K562 (cell line): Measurements from ENCODE around the gene RAMP2. TPM values are rescaled to one million over a fixed set of nuclear protein-coding genes. Genes with fewer than 3 reads are reported as not detected.
A peak's percentile ranks its signal among the peaks of the same experiment; 100 is the strongest.

Experiments used
- ATAC-seq: fragments of 200-7000 bp; cut with Tn5 transposase; 3 replicates; pipeline ENCODE4 v1.9.1; 2020; ENCODE audit warnings: moderate library complexity
- BruUV-seq: library from RNA; stranded (reverse); fragments of 400-500 nt; replicated peaks from 2 replicates; lab custom pipeline; 2021; lab: Mats Ljungman, UMichigan
- CTCF ChIA-PET: fragments of 300-600 bp; formaldehyde crosslinking; extraction: SDS; loops from one replicate; lab custom pipeline; 2021; ENCODE audit warnings: low intra/inter-chr PET ratio; lab: Yijun Ruan, JAX
- POLR2A ChIA-PET: fragments of 300-600, 350-650 bp; sonication (Branson Sonifier 250); formaldehyde crosslinking; extraction: SDS; loops from one replicate; lab custom pipeline; 2021; ENCODE audit warnings: antibody characterized with exemption, inconsistent platforms; lab: Yijun Ruan, JAX
- DNase-seq, 4 experiments: peaks; one replicate each; pipeline versions ENCODE4 v3.0.0 to v3.0.0-alpha.2; 2011 to 2018; ENCODE audit warnings: low spot score in 3 of 4, mixed read lengths in 3 of 4; ENCODE audit errors: extremely low read depth in 1 of 4
- FAIRE-seq: peaks from 2 replicates; lab custom pipeline; 2011; peaks lifted over from hg19 to GRCh38; lab: Jason Lieb, UNC
- H2AFZ ChIP-seq: 2 replicates; pipeline ENCODE4 v1.6.0; 2011; ENCODE audit warnings: low read depth, low read length, control low read depth, inconsistent platforms
- H3K27ac ChIP-seq: fragments of 200-600 bp; 3 replicates; pipeline ENCODE4 v1.8.0; 2011; ENCODE audit warnings: low read depth, mild to moderate bottlenecking, control low read depth, inconsistent platforms, low read length, moderate library complexity, mixed read lengths; ENCODE audit errors: extremely low read depth
- H3K27me3 ChIP-seq, 2 experiments: fragments of 300-600 bp in 1 of 2; 2 replicates in 1 of 2; 3 replicates in 1 of 2; pipeline versions ENCODE4 v1.6.0 to v1.8.0; 2011; ENCODE audit warnings: inconsistent platforms in 2 of 2, low read length in 2 of 2, mild to moderate bottlenecking in 1 of 2, mixed read lengths in 1 of 2, moderate library complexity in 1 of 2; ENCODE audit not compliant: control insufficient read depth in 2 of 2, insufficient read depth in 2 of 2
- H3K36me3 ChIP-seq: fragments of 300-600 bp; 3 replicates; pipeline ENCODE4 v1.8.0; 2011; ENCODE audit warnings: mild to moderate bottlenecking, low read length, inconsistent platforms; ENCODE audit not compliant: control insufficient read depth, insufficient read depth
- H3K4me1 ChIP-seq, 2 experiments: fragments of 200-600 bp in 1 of 2; replicated peaks in 1 of 2; 2 replicates in 1 of 2; 3 replicates in 1 of 2; pipeline versions ENCODE4 v1.5.1 to v1.8.0; 2011; ENCODE audit warnings: inconsistent platforms in 2 of 2, low read length in 2 of 2, mild to moderate bottlenecking in 1 of 2, mixed read lengths in 1 of 2, moderate library complexity in 1 of 2; ENCODE audit not compliant: control insufficient read depth in 2 of 2, insufficient read depth in 2 of 2
- H3K4me2 ChIP-seq: 2 replicates; pipeline ENCODE4 v1.6.1; 2011; ENCODE audit warnings: low read length, control low read depth, inconsistent platforms, mixed read lengths; ENCODE audit not compliant: insufficient read depth
- H3K4me3 ChIP-seq: fragments of 200-600 bp; sonication (generic), shearing (Covaris generic); 2 replicates; pipeline ENCODE4 v1.5.1; 2016; ENCODE audit warnings: control low read depth, inconsistent platforms
- H3K79me2 ChIP-seq: fragments of 200-600 bp; 3 replicates; pipeline ENCODE4 v1.8.0; 2011; ENCODE audit warnings: low read length, inconsistent platforms; ENCODE audit not compliant: control insufficient read depth, insufficient read depth
- H3K9ac ChIP-seq, 2 experiments: 2 replicates each; pipeline versions ENCODE4 v1.6.0 to v1.6.1; 2011; ENCODE audit warnings: low read depth in 2 of 2, low read length in 2 of 2, control low read depth in 1 of 2, inconsistent platforms in 1 of 2, mild to moderate bottlenecking in 1 of 2, mixed read lengths in 1 of 2; ENCODE audit not compliant: insufficient read depth in 1 of 2
- H3K9me1 ChIP-seq: one replicate; pipeline ENCODE4 v1.6.0; 2011; ENCODE audit warnings: inconsistent platforms, mild to moderate bottlenecking, low read length, moderate library complexity; ENCODE audit not compliant: control insufficient read depth, insufficient read depth
- H3K9me3 ChIP-seq: replicated peaks from 2 replicates; pipeline ENCODE4 v1.5.1; 2011; ENCODE audit warnings: low read depth, low read length, inconsistent platforms; ENCODE audit not compliant: control insufficient read depth, insufficient read depth
- H4K20me1 ChIP-seq: replicated peaks from 2 replicates; pipeline ENCODE4 v1.6.1; 2011; ENCODE audit warnings: low read length, inconsistent platforms, mixed read lengths; ENCODE audit not compliant: control insufficient read depth, insufficient read depth
- ADNP ChIP-seq: fragments of 200-800 bp; sonication (Bioruptor generic); IDR thresholded peaks from 2 replicates; pipeline ENCODE4 v1.6.1; 2016; ENCODE audit warnings: missing genetic modification characterization, missing compliant biosample characterization
- CBFA2T3 ChIP-seq: fragments of 450-650 bp; IDR thresholded peaks from 2 replicates; pipeline ENCODE4 v1.6.1; 2017
- CCNT2 ChIP-seq: IDR thresholded peaks from 2 replicates; pipeline ENCODE4 v1.6.1; 2011; ENCODE audit warnings: borderline replicate concordance, low read depth, mild to moderate bottlenecking, moderate library complexity, mixed read lengths, low read length; ENCODE audit not compliant: insufficient read length; ENCODE audit errors: extremely low read depth
- CEBPB ChIP-seq: fragments of 450-650 bp; IDR thresholded peaks from 2 replicates; pipeline ENCODE4 v1.6.1; 2016; ENCODE audit warnings: missing genetic modification characterization, missing compliant biosample characterization
- DACH1 ChIP-seq: fragments of 450-650 bp; IDR thresholded peaks from 2 replicates; pipeline ENCODE4 v1.6.1; 2018; ENCODE audit not compliant: partially characterized antibody
- HDAC1 ChIP-seq, 2 experiments: fragments of 450-650 bp; IDR thresholded peaks; 2 replicates each; pipeline ENCODE4 v1.6.1; 2016 to 2017; ENCODE audit warnings: inconsistent platforms in 1 of 2, mild to moderate bottlenecking in 1 of 2, moderate library complexity in 1 of 2
- PHTF2 ChIP-seq: fragments of 250-450 bp; sonication (Bioruptor Pico); IDR thresholded peaks from 2 replicates; pipeline ENCODE4 v1.5.0; 2021; ENCODE audit warnings: mild to moderate bottlenecking
- RCOR1 ChIP-seq, 2 experiments: IDR thresholded peaks; 2 replicates each; pipeline ENCODE4 v1.6.1; 2012; ENCODE audit warnings: low read depth in 2 of 2, low read length in 2 of 2, borderline replicate concordance in 1 of 2, improper control_type of control experiment in 1 of 2
- RFX5 ChIP-seq: IDR thresholded peaks from 2 replicates; pipeline ENCODE4 v1.6.1; 2011; ENCODE audit warnings: low read depth, mild to moderate bottlenecking, improper control_type of control experiment, low read length
- RUNX1 ChIP-seq: sonication (generic); IDR thresholded peaks from 2 replicates; pipeline ENCODE4 v1.6.1; 2016; ENCODE audit warnings: antibody characterized with exemption, low read depth
- SAP30 ChIP-seq: fragments of 200-600 bp; sonication (generic); IDR thresholded peaks from 2 replicates; pipeline ENCODE4 v1.6.1; 2012; ENCODE audit warnings: borderline replicate concordance, low read depth, mild to moderate bottlenecking, moderate library complexity, low read length, control low read depth, inconsistent platforms; ENCODE audit not compliant: insufficient read depth, poor library complexity, severe bottlenecking
- SMAD3 ChIP-seq: fragments of 450-650 bp; formaldehyde crosslinking; conservative IDR thresholded peaks from 2 replicates; pipeline ENCODE4 v1.4.0; 2020; ENCODE audit warnings: mild to moderate bottlenecking
- STAT5A ChIP-seq: IDR thresholded peaks from 2 replicates; pipeline ENCODE4 v1.6.1; 2012; ENCODE audit warnings: low read length, inconsistent platforms, borderline replicate concordance
- ZFP36 ChIP-seq: fragments of 150-350 bp; IDR thresholded peaks from 2 replicates; pipeline ENCODE4 v1.6.1; 2018; ENCODE audit warnings: low read length, low read depth; ENCODE audit not compliant: partially characterized antibody
- ZNF143 ChIP-seq: sonication (generic); formaldehyde crosslinking; IDR thresholded peaks from 2 replicates; pipeline ENCODE4 v1.9.0; 2022; ENCODE audit warnings: mild to moderate bottlenecking, missing genetic modification reagents
- ZNF384 ChIP-seq: IDR thresholded peaks from 2 replicates; pipeline ENCODE4 v1.6.1; 2012; ENCODE audit warnings: low read depth, low read length, improper control_type of control experiment
- WGBS: fragments of 100-300 bp; shearing (Covaris generic); methylation state at CpG from one replicate; pipeline ENCODE4 v1.1.6; 2016; ENCODE audit warnings: low coverage, mixed read lengths; ENCODE audit not compliant: insufficient coverage; ENCODE audit errors: missing lambda C conversion rate; 5-methylcytosine and 5-hydroxymethylcytosine counted together
- in situ Hi-C: fragments of 300-500 bp; cut with MboI; formaldehyde crosslinking; loops from 4 replicates; pipeline ENCODE4 v1.15.0; 2018; ENCODE audit warnings: inconsistent platforms, mixed read lengths
- intact Hi-C: fragments of 100-400 bp; cut with micrococcal nuclease; formaldehyde crosslinking; loops from 2 replicates; pipeline ENCODE4 v1.14.2; 2022
- polyA plus RNA-seq, 8 experiments: library from polyadenylated mRNA; depleted of rRNA in 4 of 8; stranded (reverse) in 5 of 8; unstranded in 3 of 8; fragments of >200 nt; fragmentation: Nextera tagmentation in 2 of 8; fragmentation: Illumina TruSeq in 1 of 8; extraction: Ambion mirVana in 2 of 8; extraction: Trizol in 1 of 8; gene quantifications; 2 replicates each; pipeline versions ENCODE4 v1.2.1 to v1.2.3, GENCODE V29; 2011 to 2014; ENCODE audit warnings: inconsistent platforms in 1 of 8, missing spikeins in 1 of 8
- total RNA-seq, 7 experiments: library from RNA; depleted of rRNA in 6 of 7; stranded (reverse); fragments of >200 nt in 6 of 7; fragmentation: Illumina TruSeq in 2 of 7; extraction: Trizol in 2 of 7; gene quantifications; 2 replicates each; pipeline versions ENCODE4 v1.2.1 to v1.2.3, GENCODE V29; 2011 to 2021; ENCODE audit warnings: low replicate concordance in 1 of 7
- TF ChIP-seq, protein P1 (sequence below): fragments of 200-800 bp; sonication (Bioruptor generic); IDR thresholded peaks from 2 replicates; pipeline ENCODE4 v1.6.1; 2017; ENCODE audit warnings: missing genetic modification characterization, missing compliant biosample characterization

The RAMP2 gene
- total and polyA plus RNA-seq, 9 of the 15 experiments (the other 6 are each of a cell fraction or from before 2014, with no cell fraction given) = not detected

DNA sequence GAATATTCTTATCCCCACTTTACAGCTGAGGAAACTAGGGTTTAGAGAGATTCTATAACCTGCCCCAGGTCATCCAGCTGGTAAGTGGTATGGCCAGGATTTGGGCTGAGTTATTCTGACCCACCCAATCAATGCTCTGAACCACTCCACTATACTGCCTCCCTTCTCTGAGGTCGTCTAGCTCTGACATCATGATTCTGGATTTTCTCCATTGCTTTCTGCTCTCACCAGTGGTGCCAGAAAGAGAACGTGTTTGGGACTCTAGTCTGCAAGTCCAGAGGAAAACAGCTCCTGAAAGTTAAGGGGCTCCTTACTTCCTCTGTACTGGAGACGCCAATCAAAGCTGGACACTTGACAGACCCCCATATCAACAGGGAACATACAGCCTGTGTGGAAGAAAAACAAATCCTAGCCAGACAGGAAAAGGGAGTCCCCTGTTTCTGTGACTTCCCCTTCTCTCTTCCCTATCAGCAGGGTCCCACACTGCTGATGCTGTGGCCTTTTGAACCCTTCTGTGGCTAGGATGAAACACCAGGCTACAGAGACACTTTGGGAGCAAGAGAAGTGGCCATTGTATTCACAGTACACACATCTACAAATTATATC lies 10.2 kb upstream of the RAMP2 start (continued):
- no peak for TF ChIP-seq SAP30
- no peak for TF ChIP-seq ZNF143 (CRISPR knock-in tag)
- TF ChIP-seq SMAD3 (CRISPR knock-in tag) = 0 out of 2 replicates have a peak, but pooled peaks have one; percentile 47
- peak; percentile 61 to 99; a peak in 3 of 4 replicates for TF ChIP-seq HDAC1 (IDR thresholded peaks at IDR 0.05)
- TF ChIP-seq RUNX1 = peak; percentile 95
- no peak for TF ChIP-seq DACH1
- TF ChIP-seq, protein P1, sequence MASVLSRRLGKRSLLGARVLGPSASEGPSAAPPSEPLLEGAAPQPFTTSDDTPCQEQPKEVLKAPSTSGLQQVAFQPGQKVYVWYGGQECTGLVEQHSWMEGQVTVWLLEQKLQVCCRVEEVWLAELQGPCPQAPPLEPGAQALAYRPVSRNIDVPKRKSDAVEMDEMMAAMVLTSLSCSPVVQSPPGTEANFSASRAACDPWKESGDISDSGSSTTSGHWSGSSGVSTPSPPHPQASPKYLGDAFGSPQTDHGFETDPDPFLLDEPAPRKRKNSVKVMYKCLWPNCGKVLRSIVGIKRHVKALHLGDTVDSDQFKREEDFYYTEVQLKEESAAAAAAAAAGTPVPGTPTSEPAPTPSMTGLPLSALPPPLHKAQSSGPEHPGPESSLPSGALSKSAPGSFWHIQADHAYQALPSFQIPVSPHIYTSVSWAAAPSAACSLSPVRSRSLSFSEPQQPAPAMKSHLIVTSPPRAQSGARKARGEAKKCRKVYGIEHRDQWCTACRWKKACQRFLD (CRISPR knock-in tag) = peak; percentile 55; the same call in 1 of the 2 replicates
- TF ChIP-seq STAT5A = peak; percentile 85
- TF ChIP-seq, all 486 proteins: peak for 83

DNA sequence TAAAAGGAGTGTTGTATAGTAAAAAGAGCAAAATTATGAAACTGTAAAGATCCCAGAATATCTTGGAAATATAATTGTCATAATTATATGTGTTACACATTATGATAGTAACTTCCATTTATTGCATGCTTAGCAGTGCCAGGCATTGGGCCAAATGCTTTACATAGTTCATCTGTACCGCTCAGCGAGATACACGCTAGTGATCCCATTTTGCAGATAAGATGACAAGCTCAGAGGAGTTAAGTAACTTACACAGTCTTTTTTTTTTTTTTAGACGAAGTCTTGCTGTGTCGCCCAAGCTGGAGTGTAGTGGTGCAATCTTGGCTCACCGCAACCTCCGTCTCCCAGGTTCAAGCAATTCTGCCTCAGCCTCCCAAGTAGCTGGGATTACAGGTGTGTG lies 9.4 kb upstream of the RAMP2 start:
- no peaks in the 10 kb centered on the region for H3K79me2 ChIP-seq
- DNase-seq (peak in 1 of 4 experiments; percentile 55), ATAC-seq (peak; percentile 28; the same call in 2 of the 3 replicates), FAIRE-seq (no peak)
- BruUV-seq = no TSS peak
- H3K27me3 ChIP-seq = peaks cover 0 to 5% of the 10 kb centered on the region in 2 experiments; a peak in 2 of 5 replicates
- peaks cover 7 to 15% of the 10 kb centered on the region in 2 experiments; a peak in 4 of 5 replicates for H3K4me1 ChIP-seq
- intact Hi-C loops = no loop called here
- H3K27ac ChIP-seq = no peak overlapping the region
- 6% methylated on average over 7 of the region's 7 CpGs for WGBS
- no peak overlapping the region for H3K4me3 ChIP-seq
- no peak overlapping the region for H3K9ac ChIP-seq
- no peaks in the 10 kb centered on the region for H3K9me1 ChIP-seq
- CTCF ChIA-PET = no interaction called here
- POLR2A ChIA-PET = interaction anchor here (1.4 kb wide), 1 partner anchor 15 kb away, joined by 3 read pairs; no protein-coding TSS in a partner anchor
- in situ Hi-C loops = no loop called here
- H4K20me1 ChIP-seq = peaks cover 3% of the 10 kb centered on the region; the same call in 1 of the 2 replicates
- H2AFZ ChIP-seq = no peak overlapping the region
- H3K4me2 ChIP-seq = no peak overlapping the region
- H3K9me3 ChIP-seq = no peaks in the 10 kb centered on the region
- H3K36me3 ChIP-seq = no peaks in the 10 kb centered on the region
- TF ChIP-seq RFX5 (no peak), ZNF384 (peak; percentile 71), CCNT2 (no peak), RCOR1 (IDR thresholded peaks at IDR 0.05; ENCODE audit: borderline replicate concordance in 1 of 2, low read depth in 2 of 2, low read length in 2 of 2) (peak in 1 of 2 experiments; percentile 32; a peak in 1 of 4 replicates), CBFA2T3 (0 out of 2 replicates have a peak, but pooled peaks have one; percentile 13), ZFP36 (peak; percentile 11), ADNP (tag) (peak; percentile 77), CEBPB (tag) (peak; percentile 37; the same call in 1 of the 2 replicates), PHTF2 (CRISPR knock-in tag) (no peak)
- TF ChIP-seq, all 486 proteins: peak for 6
